ENCODE data around the gene SMOC2. TPM values are rescaled to one million over a fixed set of nuclear protein-coding genes. Genes with fewer than 3 reads are reported as not detected.

Gene SMOC2
- total and polyA plus RNA-seq, 2 experiments from 2014 or later: 1.9 to 3.2 TPM

DNA sequence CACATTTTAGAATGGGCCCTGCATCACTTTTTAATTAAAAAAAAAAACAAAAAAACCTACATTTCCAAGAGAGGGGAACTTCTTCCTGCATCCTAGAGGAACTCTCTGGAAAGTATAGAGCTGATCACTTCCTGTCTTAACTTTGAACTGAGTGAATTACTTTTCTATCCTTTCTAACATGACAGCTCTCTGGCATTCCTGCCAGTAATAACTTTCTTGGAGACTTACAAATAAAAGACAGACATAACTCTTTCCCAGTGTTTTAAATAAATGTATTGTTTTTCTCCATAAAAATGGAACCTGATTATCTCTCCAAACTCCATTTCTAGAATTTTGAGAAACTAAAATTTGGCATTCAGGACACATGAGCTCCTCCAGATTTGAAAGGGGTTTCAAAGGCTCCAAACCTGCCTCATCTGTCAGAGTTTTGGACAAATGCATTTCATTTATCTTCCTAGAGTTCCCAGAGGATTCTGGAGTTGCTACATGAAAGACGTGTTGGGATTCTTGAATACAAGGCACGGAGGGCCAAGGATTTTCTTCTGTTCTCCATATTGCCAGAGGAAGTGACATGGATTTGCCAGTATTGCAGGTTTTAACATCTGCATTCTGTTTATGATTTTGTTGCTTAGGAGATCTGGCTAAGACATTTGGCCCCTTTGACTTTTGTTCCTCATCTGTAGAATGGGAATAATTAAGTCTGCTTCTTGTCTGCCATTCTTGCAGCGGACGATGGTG is 2.0 kb upstream of the SMOC2 start:
- H3K27ac ChIP-seq: no peak overlapping the region
- H3K4me3 ChIP-seq: no peak overlapping the region
- TF ChIP-seq, protein P1, sequence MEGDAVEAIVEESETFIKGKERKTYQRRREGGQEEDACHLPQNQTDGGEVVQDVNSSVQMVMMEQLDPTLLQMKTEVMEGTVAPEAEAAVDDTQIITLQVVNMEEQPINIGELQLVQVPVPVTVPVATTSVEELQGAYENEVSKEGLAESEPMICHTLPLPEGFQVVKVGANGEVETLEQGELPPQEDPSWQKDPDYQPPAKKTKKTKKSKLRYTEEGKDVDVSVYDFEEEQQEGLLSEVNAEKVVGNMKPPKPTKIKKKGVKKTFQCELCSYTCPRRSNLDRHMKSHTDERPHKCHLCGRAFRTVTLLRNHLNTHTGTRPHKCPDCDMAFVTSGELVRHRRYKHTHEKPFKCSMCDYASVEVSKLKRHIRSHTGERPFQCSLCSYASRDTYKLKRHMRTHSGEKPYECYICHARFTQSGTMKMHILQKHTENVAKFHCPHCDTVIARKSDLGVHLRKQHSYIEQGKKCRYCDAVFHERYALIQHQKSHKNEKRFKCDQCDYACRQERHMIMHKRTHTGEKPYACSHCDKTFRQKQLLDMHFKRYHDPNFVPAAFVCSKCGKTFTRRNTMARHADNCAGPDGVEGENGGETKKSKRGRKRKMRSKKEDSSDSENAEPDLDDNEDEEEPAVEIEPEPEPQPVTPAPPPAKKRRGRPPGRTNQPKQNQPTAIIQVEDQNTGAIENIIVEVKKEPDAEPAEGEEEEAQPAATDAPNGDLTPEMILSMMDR (IDR thresholded peaks at IDR 0.05; ENCODE audit: low read depth, low read length): no peak
- H3K27me3 ChIP-seq: peaks cover 75% of the 10 kb centered on the region
- H3K36me3 ChIP-seq: no peaks in the 10 kb centered on the region
- no peak for DNase-seq (ENCODE audit: low read depth in 1 of 2, low spot score in 1 of 2)
- no peaks in the 10 kb centered on the region for H3K9me3 ChIP-seq (ENCODE audit: low read depth)
- no peaks in the 10 kb centered on the region for H3K4me1 ChIP-seq (ENCODE audit: low read depth)

DNA sequence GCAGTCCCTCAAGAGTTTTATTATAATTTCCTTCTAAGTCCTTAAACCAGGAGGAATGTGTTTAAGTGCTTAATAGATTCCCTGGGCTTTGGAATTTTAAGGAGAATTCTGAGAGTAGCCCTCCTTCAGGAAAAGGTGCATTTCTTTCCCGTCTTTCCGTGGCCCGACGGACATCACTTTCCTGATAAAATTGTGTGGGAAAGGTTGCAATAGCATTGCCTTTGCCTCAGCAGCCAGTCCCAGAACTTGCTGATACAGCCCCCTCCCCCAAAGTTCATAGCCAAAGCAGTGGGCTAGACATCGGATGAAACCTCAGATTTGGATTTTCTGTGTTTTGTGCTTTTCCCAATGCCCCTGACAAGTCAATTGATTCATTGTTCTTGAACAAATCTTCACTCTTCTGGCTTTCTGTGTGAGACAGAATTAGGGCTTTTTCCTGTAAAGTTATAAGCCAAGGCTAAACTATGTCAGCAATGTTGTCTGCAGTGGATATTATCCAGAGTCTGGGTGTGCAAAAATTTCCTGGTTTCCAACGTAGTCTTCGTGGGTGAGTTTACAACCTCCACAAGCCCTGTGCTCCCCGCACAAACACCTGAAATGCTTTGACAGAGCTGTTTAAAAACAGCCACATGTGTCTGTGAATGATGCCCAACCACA is 1.1 kb upstream of the SMOC2 start:
- Histone ChIP-seq H3K9me3 (ENCODE audit: low read depth) (no peaks in the 10 kb centered on the region), H3K36me3 (no peaks in the 10 kb centered on the region), H3K4me1 (ENCODE audit: low read depth) (no peaks in the 10 kb centered on the region), H3K27ac (no peak overlapping the region), H3K27me3 (peaks cover 70% of the 10 kb centered on the region), H3K4me3 (no peak overlapping the region)
- no peak for DNase-seq (ENCODE audit: low read depth in 1 of 2, low spot score in 1 of 2)
- TF ChIP-seq, protein P1 (IDR thresholded peaks at IDR 0.05; ENCODE audit: low read depth, low read length): no peak

DNA sequence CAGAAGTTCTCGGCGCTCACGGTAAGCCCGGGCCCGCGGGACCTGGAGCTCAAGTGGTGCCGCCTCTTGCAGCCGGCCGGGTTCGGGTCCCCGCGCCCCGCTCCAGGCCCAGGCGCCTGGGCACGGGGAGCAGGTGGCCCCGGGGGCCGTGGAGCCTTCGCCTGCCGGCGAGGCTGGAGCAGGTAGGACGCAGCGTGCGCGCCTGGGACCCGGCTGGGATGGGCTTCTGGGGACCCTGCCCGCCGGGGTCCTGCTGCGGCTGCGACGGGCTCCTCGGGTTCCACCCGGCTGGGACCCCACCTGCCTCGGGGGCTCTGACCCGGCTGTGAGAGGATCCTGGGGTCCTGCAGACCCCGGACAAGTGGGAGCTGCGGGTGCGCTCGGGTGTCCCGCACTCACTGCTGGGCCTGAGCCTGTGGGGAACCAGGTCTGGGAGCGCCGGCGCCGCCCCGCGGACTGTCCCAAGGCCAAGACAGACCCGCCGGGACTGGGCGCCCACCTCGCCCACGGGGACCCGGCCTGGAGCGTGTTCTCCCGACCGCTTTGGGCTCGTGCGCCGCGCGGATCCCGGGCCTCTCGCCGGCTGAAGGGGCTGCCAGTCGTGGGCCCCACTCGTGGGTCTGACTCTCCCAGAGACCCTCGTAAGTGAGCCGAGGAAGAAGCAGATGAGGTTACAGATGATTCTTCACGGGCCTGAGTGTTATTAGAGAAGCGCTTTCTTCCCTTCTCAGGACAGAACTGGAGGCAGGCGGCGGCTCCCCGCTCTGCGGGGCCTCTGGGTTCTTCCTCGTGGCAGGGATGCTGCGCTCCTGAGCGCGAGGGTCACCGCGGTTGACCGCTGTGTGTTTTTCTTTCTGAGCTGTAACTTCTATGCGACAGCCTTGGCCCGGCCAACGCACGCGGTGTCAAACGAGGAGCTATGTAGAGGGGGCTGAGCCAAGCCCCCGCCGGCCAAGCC is 729 bp downstream of the SMOC2 start:
- Histone ChIP-seq H3K9me3 (ENCODE audit: low read depth) (no peaks in the 10 kb centered on the region), H3K27me3 (peaks cover 69% of the 10 kb centered on the region), H3K4me1 (ENCODE audit: low read depth) (no peaks in the 10 kb centered on the region), H3K4me3 (peak overlapping the region; percentile 43), H3K36me3 (no peaks in the 10 kb centered on the region), H3K27ac (no peak overlapping the region)
- TF ChIP-seq, protein P1 (IDR thresholded peaks at IDR 0.05; ENCODE audit: low read depth, low read length): no peak
- DNase-seq (ENCODE audit: low read depth in 1 of 2, low spot score in 1 of 2): peak in 1 of 2 donors; percentile 27

DNA sequence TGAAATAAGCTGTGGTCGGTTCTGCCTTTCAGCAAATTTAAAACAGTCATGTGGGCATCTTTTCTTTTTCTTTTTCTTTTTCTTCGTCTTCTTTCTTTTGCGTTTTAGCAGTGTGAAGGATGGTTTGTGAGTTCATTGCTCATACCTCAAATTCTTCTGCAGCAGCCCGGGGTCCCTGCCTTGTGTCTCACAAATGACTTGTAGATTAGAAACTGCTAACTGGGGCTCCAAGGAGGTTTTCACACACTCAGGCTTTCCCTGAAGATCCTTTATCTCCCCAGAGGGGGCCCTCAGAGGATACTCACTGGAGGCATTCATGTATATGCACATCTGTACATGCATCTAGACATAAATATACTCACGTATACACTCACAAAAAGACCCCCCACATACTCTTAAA is 1.7 kb downstream of the SMOC2 start:
- Histone ChIP-seq H3K27me3 (peaks cover 68% of the 10 kb centered on the region), H3K4me1 (ENCODE audit: low read depth) (no peaks in the 10 kb centered on the region), H3K4me3 (no peak overlapping the region), H3K9me3 (ENCODE audit: low read depth) (no peaks in the 10 kb centered on the region), H3K36me3 (no peaks in the 10 kb centered on the region), H3K27ac (no peak overlapping the region)
- DNase-seq (ENCODE audit: low read depth in 1 of 2, low spot score in 1 of 2): peak in 1 of 2 donors; percentile 19
- TF ChIP-seq, protein P1 (IDR thresholded peaks at IDR 0.05; ENCODE audit: low read depth, low read length): no peak

GRCh38 chr6:168447282-168447681 is 6.3 kb downstream of the SMOC2 start:
- H3K4me3 ChIP-seq: no peak overlapping the region
- H3K36me3 ChIP-seq: no peaks in the 10 kb centered on the region
- TF ChIP-seq, protein P1 (IDR thresholded peaks at IDR 0.05; ENCODE audit: low read depth, low read length): no peak
- H3K27me3 ChIP-seq: peaks cover 22% of the 10 kb centered on the region
- H3K27ac ChIP-seq: no peak overlapping the region
- DNase-seq (ENCODE audit: low read depth in 1 of 2, low spot score in 1 of 2): no peak
- no peaks in the 10 kb centered on the region for H3K9me3 ChIP-seq (ENCODE audit: low read depth)
- no peaks in the 10 kb centered on the region for H3K4me1 ChIP-seq (ENCODE audit: low read depth)

Data from cardiac muscle cell (in vitro differentiated cells and primary cell).